SK-N-SH treated with all-trans-retinoic acid at 6 μM for 48 hours (cell line): ENCODE data around the gene LECT2.

Source experiments
- ARNTL ChIP-seq: fragments of 450-650 bp; formaldehyde crosslinking; IDR thresholded peaks from 2 replicates; pipeline ENCODE4 v1.5.0; 2020; ENCODE audit warnings: low read depth, mild to moderate bottlenecking, moderate library complexity, borderline replicate concordance
- BACH2 ChIP-seq: fragments of 250-450 bp; sonication (Bioruptor Pico); IDR thresholded peaks from 2 replicates; pipeline ENCODE4 v1.9.0; 2021; ENCODE audit warnings: mild to moderate bottlenecking, borderline replicate concordance
- CSDC2 ChIP-seq: fragments of 250-450 bp; sonication (Bioruptor Pico); IDR thresholded peaks from 2 replicates; pipeline ENCODE4 v1.5.0; 2020; ENCODE audit warnings: mild to moderate bottlenecking, moderate library complexity
- ESRRG ChIP-seq: fragments of 250-450 bp; sonication (Bioruptor Pico); IDR thresholded peaks from 2 replicates; pipeline ENCODE4 v1.6.1; 2021; ENCODE audit warnings: mild to moderate bottlenecking
- PPARA ChIP-seq: fragments of 250-450 bp; sonication (Bioruptor Pico); IDR thresholded peaks from 2 replicates; pipeline ENCODE4 v1.5.0; 2020; ENCODE audit warnings: mild to moderate bottlenecking, borderline replicate concordance
- TOX ChIP-seq: fragments of 250-450 bp; sonication (Bioruptor Pico); IDR thresholded peaks from 2 replicates; pipeline ENCODE4 v1.8.0; 2021; ENCODE audit warnings: mild to moderate bottlenecking, moderate library complexity, borderline replicate concordance
- ZC3H10 ChIP-seq: fragments of 250-450 bp; sonication (Bioruptor Pico); IDR thresholded peaks from 2 replicates; pipeline ENCODE4 v1.5.1; 2021; ENCODE audit warnings: mild to moderate bottlenecking, moderate library complexity
- ZFP3 ChIP-seq: fragments of 250-450 bp; sonication (Bioruptor Pico); IDR thresholded peaks from 2 replicates; pipeline ENCODE4 v1.5.0; 2020; ENCODE audit warnings: mild to moderate bottlenecking, moderate library complexity
- ZFP30 ChIP-seq: fragments of 450-650 bp; formaldehyde crosslinking; IDR thresholded peaks from 2 replicates; pipeline ENCODE4 v1.5.0; 2022; ENCODE audit warnings: mild to moderate bottlenecking, moderate library complexity
- ZNF70 ChIP-seq: fragments of 450-650 bp; formaldehyde crosslinking; IDR thresholded peaks from 2 replicates; pipeline ENCODE4 v1.5.0; 2020; ENCODE audit warnings: mild to moderate bottlenecking, moderate library complexity
- ZNF8 ChIP-seq: fragments of 450-650 bp; formaldehyde crosslinking; IDR thresholded peaks from 2 replicates; pipeline ENCODE4 v1.5.0; 2020; ENCODE audit warnings: mild to moderate bottlenecking, moderate library complexity
- TF ChIP-seq, protein P1 (sequence below): fragments of 250-450 bp; sonication (Bioruptor Pico); IDR thresholded peaks from 2 replicates; pipeline ENCODE4 v1.8.0; 2020; ENCODE audit warnings: mild to moderate bottlenecking, moderate library complexity, borderline replicate concordance
- TF ChIP-seq, protein P2 (sequence below): fragments of 250-450 bp; sonication (Bioruptor Pico); IDR thresholded peaks from 2 replicates; pipeline ENCODE4 v1.5.1; 2020; ENCODE audit warnings: low read depth, mild to moderate bottlenecking, moderate library complexity

- TF ChIP-seq, protein P1, sequence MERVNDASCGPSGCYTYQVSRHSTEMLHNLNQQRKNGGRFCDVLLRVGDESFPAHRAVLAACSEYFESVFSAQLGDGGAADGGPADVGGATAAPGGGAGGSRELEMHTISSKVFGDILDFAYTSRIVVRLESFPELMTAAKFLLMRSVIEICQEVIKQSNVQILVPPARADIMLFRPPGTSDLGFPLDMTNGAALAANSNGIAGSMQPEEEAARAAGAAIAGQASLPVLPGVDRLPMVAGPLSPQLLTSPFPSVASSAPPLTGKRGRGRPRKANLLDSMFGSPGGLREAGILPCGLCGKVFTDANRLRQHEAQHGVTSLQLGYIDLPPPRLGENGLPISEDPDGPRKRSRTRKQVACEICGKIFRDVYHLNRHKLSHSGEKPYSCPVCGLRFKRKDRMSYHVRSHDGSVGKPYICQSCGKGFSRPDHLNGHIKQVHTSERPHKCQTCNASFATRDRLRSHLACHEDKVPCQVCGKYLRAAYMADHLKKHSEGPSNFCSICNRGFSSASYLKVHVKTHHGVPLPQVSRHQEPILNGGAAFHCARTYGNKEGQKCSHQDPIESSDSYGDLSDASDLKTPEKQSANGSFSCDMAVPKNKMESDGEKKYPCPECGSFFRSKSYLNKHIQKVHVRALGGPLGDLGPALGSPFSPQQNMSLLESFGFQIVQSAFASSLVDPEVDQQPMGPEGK (CRISPR knock-in tag), result no peak
- TF ChIP-seq BACH2 (no peak), TOX (CRISPR knock-in tag) (no peak), ESRRG (CRISPR knock-in tag) (no peak), ZFP30 (CRISPR knock-in tag) (no peak), ZNF70 (CRISPR knock-in tag) (no peak), CSDC2 (CRISPR knock-in tag) (no peak), ZFP3 (CRISPR knock-in tag) (no peak), ZC3H10 (CRISPR knock-in tag) (no peak), ARNTL (no peak), PPARA (no peak), ZNF8 (CRISPR knock-in tag) (no peak)
- TF ChIP-seq, protein P2, sequence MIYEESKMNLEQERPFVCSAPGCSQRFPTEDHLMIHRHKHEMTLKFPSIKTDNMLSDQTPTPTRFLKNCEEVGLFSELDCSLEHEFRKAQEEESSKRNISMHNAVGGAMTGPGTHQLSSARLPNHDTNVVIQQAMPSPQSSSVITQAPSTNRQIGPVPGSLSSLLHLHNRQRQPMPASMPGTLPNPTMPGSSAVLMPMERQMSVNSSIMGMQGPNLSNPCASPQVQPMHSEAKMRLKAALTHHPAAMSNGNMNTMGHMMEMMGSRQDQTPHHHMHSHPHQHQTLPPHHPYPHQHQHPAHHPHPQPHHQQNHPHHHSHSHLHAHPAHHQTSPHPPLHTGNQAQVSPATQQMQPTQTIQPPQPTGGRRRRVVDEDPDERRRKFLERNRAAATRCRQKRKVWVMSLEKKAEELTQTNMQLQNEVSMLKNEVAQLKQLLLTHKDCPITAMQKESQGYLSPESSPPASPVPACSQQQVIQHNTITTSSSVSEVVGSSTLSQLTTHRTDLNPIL (CRISPR knock-in tag), result no peak
These were observed 933 bp downstream of the LECT2 start for GRCh38 chr5:135953850-135954249.
